Measurements from ENCODE around the gene ZSWIM4.
"Not testable (repeated sequence)": the region's sequence is repeated elsewhere in the genome, so short reads cannot be mapped to it uniquely, and the experiment has no call there.

ZSWIM4 gene

GRCh38 chr19:13850910-13851733 is 55.9 kb downstream of the ZSWIM4 start:
- peak; percentile 96 for DNase-seq (ENCODE audit: low spot score)

- not testable (repeated sequence) for DNase-seq (ENCODE audit: low spot score)
Observed at GRCh38 chr19:13851734-13852114, 56.5 kb downstream of the ZSWIM4 start.

- not testable (repeated sequence) for DNase-seq (ENCODE audit: low spot score)
Observed at GRCh38 chr19:13852171-13852707, 57.0 kb downstream of the ZSWIM4 start.

GRCh38 chr19:13856497-13856896 is 61.3 kb downstream of the ZSWIM4 start:
- DNase-seq (ENCODE audit: low spot score): no peak

- peak; percentile 54 for DNase-seq (ENCODE audit: low spot score)
Observed at GRCh38 chr19:13859361-13859880, 64.2 kb downstream of the ZSWIM4 start.

GRCh38 chr19:13860679-13861391 is 65.6 kb downstream of the ZSWIM4 start:
- DNase-seq (ENCODE audit: low spot score): no peak

GRCh38 chr19:13861392-13861713 is 66.1 kb downstream of the ZSWIM4 start:
- no peak for DNase-seq (ENCODE audit: low spot score)

- peak; percentile 87 for DNase-seq (ENCODE audit: low spot score)
Observed at GRCh38 chr19:13861714-13862531, 66.7 kb downstream of the ZSWIM4 start.

GRCh38 chr19:13864046-13864666 is 68.9 kb downstream of the ZSWIM4 start:
- DNase-seq (ENCODE audit: low spot score): no peak

- no peak for DNase-seq (ENCODE audit: low spot score)
Observed at GRCh38 chr19:13864667-13865570, 69.7 kb downstream of the ZSWIM4 start.

GRCh38 chr19:13865571-13866462 is 70.6 kb downstream of the ZSWIM4 start:
- DNase-seq (ENCODE audit: low spot score): no peak

- DNase-seq (ENCODE audit: low spot score): no peak
Observed at GRCh38 chr19:13866463-13867046, 71.3 kb downstream of the ZSWIM4 start.

- DNase-seq (ENCODE audit: low spot score): no peak
Observed at GRCh38 chr19:13868663-13869062, 73.4 kb downstream of the ZSWIM4 start.

- no peak for DNase-seq (ENCODE audit: low spot score)
Observed at GRCh38 chr19:13869281-13869680, 74.0 kb downstream of the ZSWIM4 start.

GRCh38 chr19:13870873-13871272 is 75.6 kb downstream of the ZSWIM4 start:
- DNase-seq (ENCODE audit: low spot score): no peak

- DNase-seq (ENCODE audit: low spot score): no peak
Observed at GRCh38 chr19:13872339-13872694, 77.1 kb downstream of the ZSWIM4 start.

GRCh38 chr19:13872695-13873389 is 77.6 kb downstream of the ZSWIM4 start:
- no peak for DNase-seq (ENCODE audit: low spot score)

GRCh38 chr19:13873834-13874515 is 78.7 kb downstream of the ZSWIM4 start:
- no peak for DNase-seq (ENCODE audit: low spot score)

Data from RKO (cell line).